ENCODE measurements around the gene TRIM14.
A peak's percentile ranks its signal among the peaks of the same experiment; 100 is the strongest.
"Not testable (repeated sequence)": the region's sequence is repeated elsewhere in the genome, so short reads cannot be mapped to it uniquely, and the experiment has no call there.

The TRIM14 gene

GRCh38 chr9:98076514-98076890 lies 42.5 kb downstream of the TRIM14 start:
- H3K27me3 ChIP-seq (ENCODE audit: control insufficient read depth, insufficient read depth, low read length); H3K4me1 ChIP-seq (ENCODE audit: control insufficient read depth, low read depth, low read length); H3K4me3 ChIP-seq (ENCODE audit: low read length); H3K27ac ChIP-seq (ENCODE audit: low read length); H3K9ac ChIP-seq (ENCODE audit: low read length); H3K9me3 ChIP-seq (ENCODE audit: control insufficient read depth, low read depth, low read length); H3K36me3 ChIP-seq (ENCODE audit: control insufficient read depth, low read depth, low read length): not testable (repeated sequence)

GRCh38 chr9:98075332-98075805 lies 43.7 kb downstream of the TRIM14 start:
- no peaks in the 10 kb centered on the region for H3K36me3 ChIP-seq (ENCODE audit: control insufficient read depth, low read depth, low read length)
- H3K27ac ChIP-seq (ENCODE audit: low read length): no peak overlapping the region
- peaks cover 6% of the 10 kb centered on the region for H3K4me1 ChIP-seq (ENCODE audit: control insufficient read depth, low read depth, low read length)
- H3K9me3 ChIP-seq (ENCODE audit: control insufficient read depth, low read depth, low read length): no peaks in the 10 kb centered on the region
- H3K9ac ChIP-seq (ENCODE audit: low read length): no peak overlapping the region
- H3K4me3 ChIP-seq (ENCODE audit: low read length): no peak overlapping the region
- H3K27me3 ChIP-seq (ENCODE audit: control insufficient read depth, insufficient read depth, low read length): no peaks in the 10 kb centered on the region

GRCh38 chr9:98074115-98074990 lies 44.7 kb downstream of the TRIM14 start:
- H3K9ac ChIP-seq (ENCODE audit: low read length): no peak overlapping the region
- H3K27ac ChIP-seq (ENCODE audit: low read length): no peak overlapping the region
- no peak overlapping the region for H3K4me3 ChIP-seq (ENCODE audit: low read length)

GRCh38 chr9:98071737-98072136 lies 47.3 kb downstream of the TRIM14 start:
- Histone ChIP-seq H3K9me3 (ENCODE audit: control insufficient read depth, low read depth, low read length) (no peaks in the 10 kb centered on the region), H3K27ac (ENCODE audit: low read length) (no peak overlapping the region), H3K9ac (ENCODE audit: low read length) (no peak overlapping the region), H3K4me1 (ENCODE audit: control insufficient read depth, low read depth, low read length) (peaks cover 6% of the 10 kb centered on the region), H3K27me3 (ENCODE audit: control insufficient read depth, insufficient read depth, low read length) (no peaks in the 10 kb centered on the region), H3K36me3 (ENCODE audit: control insufficient read depth, low read depth, low read length) (peaks cover 4% of the 10 kb centered on the region), H3K4me3 (ENCODE audit: low read length) (no peak overlapping the region)

More at GRCh38 chr9:98074115-98074990, 44.7 kb downstream of the TRIM14 start:
- H3K27me3 ChIP-seq (ENCODE audit: control insufficient read depth, insufficient read depth, low read length): no peaks in the 10 kb centered on the region
- H3K9me3 ChIP-seq (ENCODE audit: control insufficient read depth, low read depth, low read length): no peaks in the 10 kb centered on the region
- H3K36me3 ChIP-seq (ENCODE audit: control insufficient read depth, low read depth, low read length): no peaks in the 10 kb centered on the region
- peaks cover 6% of the 10 kb centered on the region for H3K4me1 ChIP-seq (ENCODE audit: control insufficient read depth, low read depth, low read length)

- H3K27ac ChIP-seq (ENCODE audit: low read length): no peak overlapping the region
- no peak overlapping the region for H3K9ac ChIP-seq (ENCODE audit: low read length)
- H3K36me3 ChIP-seq (ENCODE audit: control insufficient read depth, low read depth, low read length): peaks cover 10% of the 10 kb centered on the region
- no peak overlapping the region for H3K4me3 ChIP-seq (ENCODE audit: low read length)
- H3K27me3 ChIP-seq (ENCODE audit: control insufficient read depth, insufficient read depth, low read length): no peaks in the 10 kb centered on the region
- H3K9me3 ChIP-seq (ENCODE audit: control insufficient read depth, low read depth, low read length): no peaks in the 10 kb centered on the region
- H3K4me1 ChIP-seq (ENCODE audit: control insufficient read depth, low read depth, low read length): peaks cover 2% of the 10 kb centered on the region
Observed at GRCh38 chr9:98070704-98071103, 48.3 kb downstream of the TRIM14 start.

GRCh38 chr9:98069551-98069950 lies 49.5 kb downstream of the TRIM14 start:
- no peak overlapping the region for H3K27ac ChIP-seq (ENCODE audit: low read length)
- no peaks in the 10 kb centered on the region for H3K9me3 ChIP-seq (ENCODE audit: control insufficient read depth, low read depth, low read length)
- H3K4me3 ChIP-seq (ENCODE audit: low read length): no peak overlapping the region
- peaks cover 13% of the 10 kb centered on the region for H3K36me3 ChIP-seq (ENCODE audit: control insufficient read depth, low read depth, low read length)
- no peak overlapping the region for H3K9ac ChIP-seq (ENCODE audit: low read length)
- no peaks in the 10 kb centered on the region for H3K4me1 ChIP-seq (ENCODE audit: control insufficient read depth, low read depth, low read length)
- H3K27me3 ChIP-seq (ENCODE audit: control insufficient read depth, insufficient read depth, low read length): no peaks in the 10 kb centered on the region

- H3K36me3 ChIP-seq (ENCODE audit: control insufficient read depth, low read depth, low read length): peaks cover 19% of the 10 kb centered on the region
- no peaks in the 10 kb centered on the region for H3K4me1 ChIP-seq (ENCODE audit: control insufficient read depth, low read depth, low read length)
- H3K27ac ChIP-seq (ENCODE audit: low read length): no peak overlapping the region
- H3K4me3 ChIP-seq (ENCODE audit: low read length): no peak overlapping the region
- H3K9ac ChIP-seq (ENCODE audit: low read length): no peak overlapping the region
- no peaks in the 10 kb centered on the region for H3K9me3 ChIP-seq (ENCODE audit: control insufficient read depth, low read depth, low read length)
- no peaks in the 10 kb centered on the region for H3K27me3 ChIP-seq (ENCODE audit: control insufficient read depth, insufficient read depth, low read length)
Observed at GRCh38 chr9:98067184-98067583, 51.8 kb downstream of the TRIM14 start.

GRCh38 chr9:98066235-98066634 lies 52.8 kb downstream of the TRIM14 start:
- Histone ChIP-seq H3K9me3 (ENCODE audit: control insufficient read depth, low read depth, low read length) (no peaks in the 10 kb centered on the region), H3K9ac (ENCODE audit: low read length) (no peak overlapping the region), H3K36me3 (ENCODE audit: control insufficient read depth, low read depth, low read length) (peaks cover 19% of the 10 kb centered on the region), H3K4me1 (ENCODE audit: control insufficient read depth, low read depth, low read length) (no peaks in the 10 kb centered on the region), H3K4me3 (ENCODE audit: low read length) (no peak overlapping the region), H3K27me3 (ENCODE audit: control insufficient read depth, insufficient read depth, low read length) (no peaks in the 10 kb centered on the region), H3K27ac (ENCODE audit: low read length) (no peak overlapping the region)

GRCh38 chr9:98064623-98065392 lies 54.2 kb downstream of the TRIM14 start:
- peaks cover 24% of the 10 kb centered on the region for H3K36me3 ChIP-seq (ENCODE audit: control insufficient read depth, low read depth, low read length)
- H3K9me3 ChIP-seq (ENCODE audit: control insufficient read depth, low read depth, low read length): no peaks in the 10 kb centered on the region
- H3K9ac ChIP-seq (ENCODE audit: low read length): no peak overlapping the region
- H3K4me1 ChIP-seq (ENCODE audit: control insufficient read depth, low read depth, low read length): no peaks in the 10 kb centered on the region
- no peaks in the 10 kb centered on the region for H3K27me3 ChIP-seq (ENCODE audit: control insufficient read depth, insufficient read depth, low read length)
- H3K4me3 ChIP-seq (ENCODE audit: low read length): no peak overlapping the region
- no peak overlapping the region for H3K27ac ChIP-seq (ENCODE audit: low read length)

GRCh38 chr9:98062161-98062560 lies 56.9 kb downstream of the TRIM14 start:
- Histone ChIP-seq H3K4me1 (ENCODE audit: control insufficient read depth, low read depth, low read length) (peaks cover 3% of the 10 kb centered on the region), H3K36me3 (ENCODE audit: control insufficient read depth, low read depth, low read length) (peaks cover 24% of the 10 kb centered on the region)

GRCh38 chr9:98057138-98057799 lies 61.8 kb downstream of the TRIM14 start:
- Histone ChIP-seq H3K9me3 (ENCODE audit: control insufficient read depth, low read depth, low read length) (no peaks in the 10 kb centered on the region), H3K27ac (ENCODE audit: low read length) (no peak overlapping the region), H3K4me1 (ENCODE audit: control insufficient read depth, low read depth, low read length) (peaks cover 5% of the 10 kb centered on the region), H3K27me3 (ENCODE audit: control insufficient read depth, insufficient read depth, low read length) (no peaks in the 10 kb centered on the region), H3K9ac (ENCODE audit: low read length) (peak overlapping the region; percentile 5), H3K36me3 (ENCODE audit: control insufficient read depth, low read depth, low read length) (peaks cover 5% of the 10 kb centered on the region), H3K4me3 (ENCODE audit: low read length) (peak overlapping the region; percentile 64)

More at GRCh38 chr9:98062161-98062560, 56.9 kb downstream of the TRIM14 start:
- Histone ChIP-seq H3K9me3 (ENCODE audit: control insufficient read depth, low read depth, low read length) (no peaks in the 10 kb centered on the region), H3K4me3 (ENCODE audit: low read length) (no peak overlapping the region), H3K27me3 (ENCODE audit: control insufficient read depth, insufficient read depth, low read length) (no peaks in the 10 kb centered on the region), H3K27ac (ENCODE audit: low read length) (no peak overlapping the region), H3K9ac (ENCODE audit: low read length) (no peak overlapping the region)

Data from iPS-18a (cell line).